Neuronal stem cell (in vitro differentiated cells): ENCODE data around the gene ECEL1.
A peak's percentile ranks its signal among the peaks of the same experiment; 100 is the strongest.

ENCODE experiments used
- DNase-seq: peaks from one replicate; pipeline ENCODE4 v3.0.0-alpha.2; 2013; ENCODE audit warnings: low spot score
- H2AFZ ChIP-seq: one replicate; pipeline ENCODE4 v1.6.1; 2013; ENCODE audit warnings: mild to moderate bottlenecking, low read length, inconsistent platforms
- H2AK5ac ChIP-seq: 2 replicates; pipeline ENCODE4 v1.6.1; 2013; ENCODE audit warnings: low read depth, mild to moderate bottlenecking, inconsistent platforms, low read length, moderate library complexity, mixed read lengths
- H2BK120ac ChIP-seq: 2 replicates; pipeline ENCODE4 v1.6.1; 2013; ENCODE audit warnings: low read depth, mild to moderate bottlenecking, inconsistent platforms, low read length, moderate library complexity, mixed read lengths
- H2BK12ac ChIP-seq: one replicate; pipeline ENCODE4 v1.6.1; 2013; ENCODE audit warnings: low read length, inconsistent platforms
- H2BK15ac ChIP-seq: 2 replicates; pipeline ENCODE4 v1.6.1; 2013; ENCODE audit warnings: mild to moderate bottlenecking, low read length, inconsistent platforms, mixed read lengths
- H2BK5ac ChIP-seq: one replicate; pipeline ENCODE4 v1.6.1; 2013; ENCODE audit warnings: inconsistent platforms, mild to moderate bottlenecking, low read length, moderate library complexity
- H3K14ac ChIP-seq: one replicate; pipeline ENCODE4 v1.6.1; 2013; ENCODE audit warnings: low read length, inconsistent platforms
- H3K18ac ChIP-seq: 2 replicates; pipeline ENCODE4 v1.6.1; 2013; ENCODE audit warnings: low read length, inconsistent platforms
- H3K23ac ChIP-seq: 2 replicates; pipeline ENCODE4 v1.6.1; 2013; ENCODE audit warnings: low read depth, mild to moderate bottlenecking, mixed read lengths, low read length, inconsistent platforms; ENCODE audit not compliant: poor library complexity
- H3K27ac ChIP-seq: replicated peaks from 3 replicates; pipeline ENCODE4 v1.5.1; 2013; ENCODE audit warnings: low read length, inconsistent platforms
- H3K27me3 ChIP-seq, 3 experiments: 2 replicates each; pipeline ENCODE4 v1.6.1; 2013; ENCODE audit warnings: low read length in 3 of 3, mild to moderate bottlenecking in 2 of 3, inconsistent platforms in 1 of 3, low read depth in 1 of 3, mixed read lengths in 1 of 3, moderate library complexity in 1 of 3; ENCODE audit not compliant: control insufficient read depth in 3 of 3, insufficient read depth in 3 of 3
- H3K36me3 ChIP-seq, 2 donors: replicated peaks in 1 of 2; 2 replicates each; pipeline ENCODE4 v1.6.1; 2013; ENCODE audit warnings: low read length in 2 of 2; ENCODE audit not compliant: control insufficient read depth in 2 of 2, insufficient read depth in 2 of 2
- H3K4ac ChIP-seq: 2 replicates; pipeline ENCODE4 v1.6.1; 2013; ENCODE audit warnings: inconsistent platforms, mild to moderate bottlenecking, low read length, moderate library complexity
- H3K4me1 ChIP-seq, 2 donors: 1 replicate in 1 of 2; 2 replicates in 1 of 2; pipeline ENCODE4 v1.6.1; 2013; ENCODE audit warnings: low read length in 2 of 2, low read depth in 1 of 2; ENCODE audit not compliant: control insufficient read depth in 2 of 2, insufficient read depth in 1 of 2
- H3K4me2 ChIP-seq: one replicate; pipeline ENCODE4 v1.6.1; 2013; ENCODE audit warnings: mild to moderate bottlenecking, low read length, inconsistent platforms; ENCODE audit not compliant: insufficient read depth, poor library complexity, severe bottlenecking
- H3K4me3 ChIP-seq, 2 donors: 2 replicates each; pipeline ENCODE4 v1.5.1; 2013; ENCODE audit warnings: low read length in 2 of 2, mild to moderate bottlenecking in 2 of 2, inconsistent platforms in 1 of 2, moderate library complexity in 1 of 2
- H3K79me1 ChIP-seq: one replicate; pipeline ENCODE4 v1.6.1; 2013; ENCODE audit warnings: low read depth, mild to moderate bottlenecking, inconsistent platforms, low read length, moderate library complexity
- H3K9ac ChIP-seq: one replicate; pipeline ENCODE4 v1.6.1; 2013; ENCODE audit warnings: mild to moderate bottlenecking, low read depth, low read length, inconsistent platforms; ENCODE audit not compliant: poor library complexity
- H3K9me3 ChIP-seq, 2 donors: replicated peaks in 1 of 2; 2 replicates each; pipeline versions ENCODE3 to v1.6.1; 2013; ENCODE audit warnings: low read length in 2 of 2, mild to moderate bottlenecking in 2 of 2, inconsistent platforms in 1 of 2, low read depth in 1 of 2, mixed read lengths in 1 of 2, moderate library complexity in 1 of 2; ENCODE audit not compliant: control insufficient read depth in 2 of 2, insufficient read depth in 1 of 2
- H4K8ac ChIP-seq: one replicate; pipeline ENCODE4 v1.6.1; 2013; ENCODE audit warnings: low read depth, mild to moderate bottlenecking, inconsistent platforms, low read length, moderate library complexity
- H4K91ac ChIP-seq: one replicate; pipeline ENCODE4 v1.6.1; 2013; ENCODE audit warnings: low read length, low read depth, mild to moderate bottlenecking, inconsistent platforms; ENCODE audit not compliant: poor library complexity
- WGBS, 2 donors: extraction: QIAGEN DNeasy Blood & Tissue Kit; methylation state at CpG; one replicate each; pipeline ENCODE4 v1.1.7; 2013; ENCODE audit warnings: missing lambda C conversion rate in 2 of 2, mixed read lengths in 1 of 2; ENCODE audit not compliant: insufficient read length in 2 of 2, insufficient replicate concordance in 1 of 2; ENCODE audit errors: extremely low coverage in 2 of 2; 5-methylcytosine and 5-hydroxymethylcytosine counted together

Gene ECEL1

GRCh38 chr2:232483923-232484627 is 3.6 kb downstream of the ECEL1 start:
- WGBS, 2 donors = no CpG with 5 or more reads among the region's 19 CpGs
- Histone ChIP-seq H3K4me3 (no peak overlapping the region), H3K23ac (peak overlapping the region; percentile 91), H3K18ac (peak overlapping the region; percentile 44), H3K27me3 (peaks cover 26 to 83% (median 47%) of the 10 kb centered on the region in 3 experiments), H3K4me2 (peak overlapping the region; percentile 11), H3K14ac (peak overlapping the region; percentile 94), H3K4me1 (peaks cover 0 to 7% of the 10 kb centered on the region in 2 donors), H2BK5ac (peak overlapping the region; percentile 39), H4K91ac (no peak overlapping the region), H3K79me1 (peaks cover 8% of the 10 kb centered on the region), H2BK15ac (peak overlapping the region; percentile 43), H3K9ac (no peak overlapping the region), H4K8ac (no peak overlapping the region), H2AFZ (no peak overlapping the region), H2AK5ac (peak overlapping the region; percentile 90), H2BK120ac (no peak overlapping the region), H3K27ac (no peak overlapping the region), H2BK12ac (peak overlapping the region; percentile 58), H3K4ac (no peak overlapping the region), H3K9me3 (peaks cover 0 to 7% of the 10 kb centered on the region in 2 donors), H3K36me3 (peaks cover 0 to 2% of the 10 kb centered on the region in 2 donors)
- DNase-seq = no peak

GRCh38 chr2:232483311-232483922 is 4.2 kb downstream of the ECEL1 start:
- no peak overlapping the region for H3K4me3 ChIP-seq
- peak overlapping the region; percentile 38 for H3K14ac ChIP-seq
- H2AFZ ChIP-seq = no peak overlapping the region
- no CpG with 5 or more reads among the region's 10 CpGs for WGBS, 2 donors
- H3K27ac ChIP-seq = no peak overlapping the region
- peak overlapping the region; percentile 21 for H3K9ac ChIP-seq
- peaks cover 26 to 82% (median 46%) of the 10 kb centered on the region in 3 experiments for H3K27me3 ChIP-seq
- H2BK15ac ChIP-seq = no peak overlapping the region
- peaks cover 9% of the 10 kb centered on the region for H3K79me1 ChIP-seq
- H3K4me2 ChIP-seq = no peak overlapping the region
- no peak overlapping the region for H2BK5ac ChIP-seq
- no peak overlapping the region for H4K91ac ChIP-seq
- peaks cover 0 to 2% of the 10 kb centered on the region in 2 donors for H3K36me3 ChIP-seq
- H2BK12ac ChIP-seq = no peak overlapping the region
- H3K4me1 ChIP-seq = peaks cover 0 to 7% of the 10 kb centered on the region in 2 donors
- no peak for DNase-seq
- H3K4ac ChIP-seq = no peak overlapping the region
- H3K9me3 ChIP-seq = peaks cover 0 to 7% of the 10 kb centered on the region in 2 donors
- H4K8ac ChIP-seq = peak overlapping the region; percentile 43
- no peak overlapping the region for H2BK120ac ChIP-seq
- peak overlapping the region; percentile 63 for H2AK5ac ChIP-seq
- H3K23ac ChIP-seq = no peak overlapping the region
- H3K18ac ChIP-seq = peak overlapping the region; percentile 44

GRCh38 chr2:232482301-232483238 is 5.1 kb downstream of the ECEL1 start:
- Histone ChIP-seq H4K8ac (no peak overlapping the region), H2AFZ (no peak overlapping the region), H3K23ac (no peak overlapping the region), H2AK5ac (peak overlapping the region; percentile 63), H3K4me2 (no peak overlapping the region), H3K36me3 (peaks cover 0 to 2% of the 10 kb centered on the region in 2 donors), H2BK5ac (no peak overlapping the region), H2BK120ac (no peak overlapping the region), H2BK12ac (no peak overlapping the region), H2BK15ac (no peak overlapping the region), H3K9ac (peak overlapping the region; percentile 21), H3K27me3 (peaks cover 26 to 84% (median 39%) of the 10 kb centered on the region in 3 experiments), H3K4me1 (peaks cover 0 to 7% of the 10 kb centered on the region in 2 donors), H3K9me3 (peaks cover 0 to 7% of the 10 kb centered on the region in 2 donors), H3K4ac (no peak overlapping the region), H3K18ac (peak overlapping the region; percentile 59), H3K79me1 (peaks cover 9% of the 10 kb centered on the region), H3K27ac (no peak overlapping the region), H3K14ac (no peak overlapping the region), H3K4me3 (peak overlapping the region in 1 of 2 donors; percentile 61), H4K91ac (no peak overlapping the region)
- no peak for DNase-seq
- WGBS, 2 donors = no CpG with 5 or more reads among the region's 31 CpGs
